Parathyroid adenoma (tissue), 2 donors: Measurements from ENCODE around the gene FBLN7.
A peak's percentile ranks its signal among the peaks of the same experiment; 100 is the strongest.

Source experiments
- H2AFZ ChIP-seq: fragments of 300-600 bp; sonication (generic); one replicate; pipeline ENCODE4 v1.7.0; 2017; ENCODE audit warnings: antibody characterized with exemption, mild to moderate bottlenecking
- H3K27ac ChIP-seq: fragments of 300-600 bp; sonication (generic); one replicate; pipeline ENCODE4 v1.7.0; 2017
- H3K27me3 ChIP-seq: fragments of 300-600 bp; sonication (generic); one replicate; pipeline ENCODE4 v1.7.0; 2017; ENCODE audit warnings: low read length; ENCODE audit not compliant: control insufficient read depth, insufficient read depth
- H3K36me3 ChIP-seq: fragments of 300-600 bp; sonication (generic); one replicate; pipeline ENCODE4 v1.7.0; 2017; ENCODE audit warnings: low read length; ENCODE audit not compliant: control insufficient read depth, insufficient read depth
- H3K4me1 ChIP-seq: fragments of 300-600 bp; sonication (generic); one replicate; pipeline ENCODE4 v1.7.0; 2017; ENCODE audit warnings: control low read depth
- H3K4me2 ChIP-seq: fragments of 300-600 bp; sonication (generic); one replicate; pipeline ENCODE4 v1.7.0; 2017; ENCODE audit warnings: low read length
- H3K4me3 ChIP-seq: fragments of 300-600 bp; sonication (generic); one replicate; pipeline ENCODE4 v1.7.0; 2017; ENCODE audit warnings: low read depth, low read length
- H3K79me2 ChIP-seq: fragments of 300-600 bp; sonication (generic); one replicate; pipeline ENCODE4 v1.7.0; 2017; ENCODE audit warnings: control low read depth
- H3K9ac ChIP-seq: fragments of 300-600 bp; sonication (generic); one replicate; pipeline ENCODE4 v1.7.0; 2017; ENCODE audit warnings: mild to moderate bottlenecking
- H3K9me3 ChIP-seq: fragments of 300-600 bp; sonication (generic); one replicate; pipeline ENCODE4 v1.7.0; 2017; ENCODE audit warnings: low read length; ENCODE audit not compliant: control insufficient read depth
- TF ChIP-seq, protein P1 (sequence below): fragments of 300-600 bp; sonication (generic); IDR thresholded peaks from one replicate; pipeline ENCODE4 v1.7.0; 2017; ENCODE audit warnings: antibody characterized with exemption, mild to moderate bottlenecking
- donor health status: primary hyperparathyroidism.

FBLN7 gene, protein sequence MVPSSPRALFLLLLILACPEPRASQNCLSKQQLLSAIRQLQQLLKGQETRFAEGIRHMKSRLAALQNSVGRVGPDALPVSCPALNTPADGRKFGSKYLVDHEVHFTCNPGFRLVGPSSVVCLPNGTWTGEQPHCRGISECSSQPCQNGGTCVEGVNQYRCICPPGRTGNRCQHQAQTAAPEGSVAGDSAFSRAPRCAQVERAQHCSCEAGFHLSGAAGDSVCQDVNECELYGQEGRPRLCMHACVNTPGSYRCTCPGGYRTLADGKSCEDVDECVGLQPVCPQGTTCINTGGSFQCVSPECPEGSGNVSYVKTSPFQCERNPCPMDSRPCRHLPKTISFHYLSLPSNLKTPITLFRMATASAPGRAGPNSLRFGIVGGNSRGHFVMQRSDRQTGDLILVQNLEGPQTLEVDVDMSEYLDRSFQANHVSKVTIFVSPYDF

DNA sequence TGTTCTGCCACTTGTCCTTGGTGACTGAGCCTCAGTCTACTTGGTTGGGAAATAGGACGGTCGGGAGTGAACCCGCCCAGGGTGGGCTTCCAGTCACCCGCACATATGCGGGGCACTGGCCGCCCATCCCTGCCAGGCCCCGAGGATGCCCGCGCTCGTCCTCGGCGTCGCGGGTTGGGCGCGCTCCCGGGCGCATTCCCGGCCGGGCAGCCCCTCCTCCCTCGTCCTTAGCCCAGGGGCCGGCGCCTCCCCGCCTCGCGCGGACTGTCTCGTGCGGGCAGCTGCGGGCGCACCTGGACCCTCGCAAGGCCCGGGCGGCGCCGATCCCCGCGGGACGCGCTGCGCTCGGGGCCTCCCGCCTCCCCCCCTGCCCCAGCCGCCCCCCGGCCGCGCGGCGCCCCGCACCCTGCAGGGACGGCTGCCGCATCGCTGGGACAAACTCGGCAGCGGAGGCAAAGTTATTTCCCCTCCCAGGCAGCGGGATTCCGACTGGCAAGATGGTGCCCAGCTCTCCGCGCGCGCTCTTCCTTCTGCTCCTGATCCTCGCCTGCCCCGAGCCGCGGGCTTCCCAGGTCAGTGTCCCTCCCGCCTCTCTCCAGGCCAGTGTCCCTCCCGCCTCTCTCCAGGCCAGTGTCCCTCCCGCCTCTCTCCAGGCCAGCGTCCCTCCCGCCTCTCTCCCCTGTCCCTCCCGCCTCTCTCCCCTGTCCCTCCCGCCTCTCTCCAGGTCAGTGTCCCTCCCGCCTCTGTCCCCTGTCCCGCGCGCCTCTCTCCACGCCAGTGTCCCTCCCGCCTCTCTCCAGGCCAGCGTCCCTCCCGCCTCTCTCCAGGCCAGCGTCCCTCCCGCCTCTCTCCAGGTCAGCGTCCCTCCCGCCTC is at the start of gene FBLN7:
TSS of gene FBLN7 (plus strand) at position 227 of the 874 bp plus-strand sequence. CDS start at position 498, 271 bp downstream.
- peak within 1 kb of the TSS; percentile 79 for H2AFZ ChIP-seq
- peak within 1 kb of the TSS; percentile 68 for H3K4me2 ChIP-seq
- no peaks in the 10 kb centered on the region for H3K27me3 ChIP-seq
- no peak within 1 kb of the TSS for H3K9ac ChIP-seq
- peaks cover 7% of the 10 kb centered on the region for H3K4me1 ChIP-seq
- TF ChIP-seq, protein P1, sequence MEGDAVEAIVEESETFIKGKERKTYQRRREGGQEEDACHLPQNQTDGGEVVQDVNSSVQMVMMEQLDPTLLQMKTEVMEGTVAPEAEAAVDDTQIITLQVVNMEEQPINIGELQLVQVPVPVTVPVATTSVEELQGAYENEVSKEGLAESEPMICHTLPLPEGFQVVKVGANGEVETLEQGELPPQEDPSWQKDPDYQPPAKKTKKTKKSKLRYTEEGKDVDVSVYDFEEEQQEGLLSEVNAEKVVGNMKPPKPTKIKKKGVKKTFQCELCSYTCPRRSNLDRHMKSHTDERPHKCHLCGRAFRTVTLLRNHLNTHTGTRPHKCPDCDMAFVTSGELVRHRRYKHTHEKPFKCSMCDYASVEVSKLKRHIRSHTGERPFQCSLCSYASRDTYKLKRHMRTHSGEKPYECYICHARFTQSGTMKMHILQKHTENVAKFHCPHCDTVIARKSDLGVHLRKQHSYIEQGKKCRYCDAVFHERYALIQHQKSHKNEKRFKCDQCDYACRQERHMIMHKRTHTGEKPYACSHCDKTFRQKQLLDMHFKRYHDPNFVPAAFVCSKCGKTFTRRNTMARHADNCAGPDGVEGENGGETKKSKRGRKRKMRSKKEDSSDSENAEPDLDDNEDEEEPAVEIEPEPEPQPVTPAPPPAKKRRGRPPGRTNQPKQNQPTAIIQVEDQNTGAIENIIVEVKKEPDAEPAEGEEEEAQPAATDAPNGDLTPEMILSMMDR, result no peak
- H3K4me3 ChIP-seq, result peak within 1 kb of the TSS; percentile 49
- no peaks in the 10 kb centered on the region for H3K9me3 ChIP-seq
- no peaks in the 10 kb centered on the region for H3K36me3 ChIP-seq
- H3K79me2 ChIP-seq, result no peaks in the 10 kb centered on the region
- H3K27ac ChIP-seq, result peak within 1 kb of the TSS; percentile 61

DNA sequence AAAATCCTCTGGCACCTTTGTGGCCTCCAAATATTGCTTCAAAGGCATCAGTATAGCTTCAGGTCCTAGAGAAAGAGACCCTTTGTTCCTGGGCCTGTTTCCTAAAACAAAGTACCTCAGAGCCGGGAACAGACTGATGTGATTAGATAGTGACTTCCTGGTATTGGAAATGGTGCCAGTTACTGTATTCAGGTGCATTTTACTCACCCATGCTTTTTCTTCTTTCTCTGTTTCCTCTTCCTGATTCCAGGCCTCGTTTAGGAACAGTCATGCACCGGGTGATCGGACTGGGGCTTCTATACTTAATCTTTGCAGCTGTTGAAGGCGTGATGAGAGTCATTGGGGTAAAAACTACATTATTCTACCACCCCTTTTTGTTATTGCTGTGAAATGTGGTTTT is 48.8 kb upstream of the FBLN7 start:
- Histone ChIP-seq H3K9ac (no peak overlapping the region), H3K4me2 (no peak overlapping the region), H3K4me3 (no peak overlapping the region), H2AFZ (no peak overlapping the region), H3K79me2 (peaks cover 6% of the 10 kb centered on the region), H3K27me3 (no peaks in the 10 kb centered on the region), H3K9me3 (no peaks in the 10 kb centered on the region), H3K4me1 (no peaks in the 10 kb centered on the region), H3K27ac (no peak overlapping the region), H3K36me3 (no peaks in the 10 kb centered on the region)
- TF ChIP-seq, protein P1, result no peak

DNA sequence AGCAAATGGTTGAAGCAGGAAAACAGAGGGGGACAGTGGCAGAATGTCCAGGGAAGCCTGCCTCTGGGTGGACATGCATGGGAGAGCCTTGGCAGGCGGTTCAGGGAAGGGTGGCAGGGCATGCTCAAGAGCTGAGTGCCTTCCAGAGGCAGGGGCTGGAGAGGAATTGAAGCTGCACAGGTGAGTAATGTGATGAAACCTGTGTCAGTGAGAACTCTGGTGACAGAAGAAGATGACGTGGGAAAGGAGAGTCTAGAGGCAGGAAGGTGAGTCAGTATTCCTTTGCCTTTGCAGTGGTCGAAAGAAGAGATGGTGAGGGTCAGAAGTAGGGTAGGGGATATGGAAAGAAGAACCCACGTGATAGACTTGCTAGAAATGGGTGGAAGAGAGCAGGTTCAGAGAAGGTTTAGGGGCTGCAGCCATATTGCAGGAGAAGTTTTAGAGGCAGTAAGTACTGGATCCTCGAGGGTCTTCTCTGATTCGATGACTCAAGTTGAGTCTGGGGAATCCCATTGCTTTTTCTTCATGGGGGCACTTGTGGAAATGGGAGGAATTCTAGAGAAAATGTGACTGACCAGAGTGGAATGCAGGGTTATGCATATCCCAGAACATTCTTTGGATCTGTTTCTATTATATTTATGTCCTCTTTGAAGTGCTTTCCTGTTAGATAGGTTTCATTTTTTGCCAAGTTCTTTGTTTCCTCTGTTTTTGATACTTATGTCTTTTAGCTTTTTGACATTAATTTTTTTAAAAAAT is 45.7 kb upstream of the FBLN7 start:
- H3K79me2 ChIP-seq, result no peaks in the 10 kb centered on the region
- no peaks in the 10 kb centered on the region for H3K36me3 ChIP-seq
- no peaks in the 10 kb centered on the region for H3K9me3 ChIP-seq
- TF ChIP-seq, protein P1, result no peak
- no peak overlapping the region for H2AFZ ChIP-seq
- no peak overlapping the region for H3K4me2 ChIP-seq
- H3K27me3 ChIP-seq, result no peaks in the 10 kb centered on the region
- H3K4me1 ChIP-seq, result no peaks in the 10 kb centered on the region
- no peak overlapping the region for H3K27ac ChIP-seq
- H3K9ac ChIP-seq, result no peak overlapping the region
- H3K4me3 ChIP-seq, result no peak overlapping the region

DNA sequence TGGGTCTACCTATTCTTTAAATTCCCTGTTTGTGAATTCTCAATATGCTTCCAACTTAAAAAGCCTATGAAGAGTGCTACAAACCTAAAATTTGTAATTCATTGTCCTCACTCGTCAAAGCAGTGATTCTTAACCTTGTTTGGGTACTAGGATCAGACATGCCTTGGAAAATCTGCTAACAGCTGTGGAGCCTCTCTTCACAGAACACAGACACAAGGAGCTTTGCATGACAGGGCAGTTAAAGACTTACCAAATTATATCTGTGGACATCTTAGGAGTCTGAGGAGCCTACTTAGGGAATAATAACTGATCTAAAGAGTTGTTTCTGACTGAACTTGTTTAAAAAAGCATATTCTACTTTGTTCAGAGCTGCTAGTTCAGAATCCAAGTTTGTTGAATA is 45.0 kb upstream of the FBLN7 start:
- Histone ChIP-seq H3K4me3 (no peak overlapping the region), H3K36me3 (no peaks in the 10 kb centered on the region), H3K9ac (no peak overlapping the region), H3K79me2 (no peaks in the 10 kb centered on the region), H3K4me2 (no peak overlapping the region), H3K4me1 (no peaks in the 10 kb centered on the region), H3K27me3 (no peaks in the 10 kb centered on the region), H3K9me3 (no peaks in the 10 kb centered on the region), H2AFZ (no peak overlapping the region), H3K27ac (no peak overlapping the region)
- TF ChIP-seq, protein P1, result no peak
